GM18507 (cell line): ENCODE results near the gene LRFN4.
"Not testable (repeated sequence)": the region's sequence is repeated elsewhere in the genome, so short reads cannot be mapped to it uniquely, and the experiment has no call there.

Experiments
- DNase-seq: peaks from one replicate; pipeline ENCODE4 v3.0.0; 2011; ENCODE audit warnings: low read depth; ENCODE audit not compliant: insufficient read length; ENCODE audit errors: extremely low spot score
- FAIRE-seq: peaks from 2 replicates; lab custom pipeline; 2011; peaks lifted over from hg19 to GRCh38; lab: Jason Lieb, UNC

Gene LRFN4

GRCh38 chr11:66856496-66857233 is at the start of gene LRFN4:
LRFN4 (plus strand) TSS chr11:66857064; CDS start chr11:66857745, 681 bp downstream.
- no peak for FAIRE-seq
- DNase-seq, result peak; percentile 47

GRCh38 chr11:66809592-66809991 is 47.3 kb upstream of the LRFN4 start:
- DNase-seq (no peak), FAIRE-seq (no peak)

- FAIRE-seq (no peak), DNase-seq (no peak)
Measured at GRCh38 chr11:66810576-66811185, 46.2 kb upstream of the LRFN4 start.

- DNase-seq (no peak), FAIRE-seq (no peak)
Measured at GRCh38 chr11:66814678-66815077, 42.2 kb upstream of the LRFN4 start.

GRCh38 chr11:66815646-66816045 is 41.2 kb upstream of the LRFN4 start:
- FAIRE-seq, result no peak

GRCh38 chr11:66818231-66818955 is 38.5 kb upstream of the LRFN4 start:
- FAIRE-seq (no peak), DNase-seq (no peak)

More at GRCh38 chr11:66815646-66816045, 41.2 kb upstream of the LRFN4 start:
- no peak for DNase-seq

GRCh38 chr11:66820381-66820780 is 36.5 kb upstream of the LRFN4 start:
- no peak for FAIRE-seq
- no peak for DNase-seq

GRCh38 chr11:66820901-66821300 is 36.0 kb upstream of the LRFN4 start:
- FAIRE-seq (no peak), DNase-seq (no peak)

- no peak for FAIRE-seq
- no peak for DNase-seq
Measured at GRCh38 chr11:66823700-66824099, 33.2 kb upstream of the LRFN4 start.

- not testable (repeated sequence) for FAIRE-seq, DNase-seq
Measured at GRCh38 chr11:66824573-66824972, 32.3 kb upstream of the LRFN4 start.

GRCh38 chr11:66834539-66834845 is 22.4 kb upstream of the LRFN4 start:
- DNase-seq (no peak), FAIRE-seq (no peak)

- no peak for FAIRE-seq
- no peak for DNase-seq
Measured at GRCh38 chr11:66834943-66835342, 21.9 kb upstream of the LRFN4 start.

GRCh38 chr11:66835768-66836405 is 21.0 kb upstream of the LRFN4 start:
- DNase-seq (no peak), FAIRE-seq (no peak)

- FAIRE-seq (no peak), DNase-seq (no peak)
Measured at GRCh38 chr11:66840317-66841091, 16.4 kb upstream of the LRFN4 start.

GRCh38 chr11:66841861-66842260 is 15.0 kb upstream of the LRFN4 start:
- no peak for DNase-seq
- no peak for FAIRE-seq

- FAIRE-seq, result no peak
- DNase-seq, result no peak
Measured at GRCh38 chr11:66842501-66842895, 14.4 kb upstream of the LRFN4 start.

- FAIRE-seq (peak; percentile 80), DNase-seq (peak; percentile 92)
Measured at GRCh38 chr11:66842896-66843775, 13.7 kb upstream of the LRFN4 start, which contains the start of gene RCE1. RCE1 (plus strand) TSS chr11:66843441; CDS start chr11:66843456, 15 bp downstream.

- DNase-seq (no peak), FAIRE-seq (no peak)
Measured at GRCh38 chr11:66843776-66844495, 12.9 kb upstream of the LRFN4 start.
